ENCODE results near the gene MTFMT. TPM values are rescaled to one million over a fixed set of nuclear protein-coding genes. Genes with fewer than 3 reads are reported as not detected.

MTFMT gene
- total and polyA plus RNA-seq, 2 of the 13 experiments (the other 11 are each of a cell fraction or from before 2014, with no cell fraction given) = 9.9 to 23.2 TPM

GRCh38 chr15:64989416-64990167 lies 39.8 kb downstream of the MTFMT start, which contains the start of gene SPG21 (continued):
- TF ChIP-seq IKZF5 (CRISPR knock-in tag; IDR thresholded peaks at IDR 0.05) (0 out of 2 replicates have a peak, but pooled peaks have one; percentile 24), IRF9 (CRISPR knock-in tag; IDR thresholded peaks at IDR 0.05; ENCODE audit: borderline replicate concordance) (peak; percentile 51; the same call in 1 of the 2 replicates), HOXD1 (CRISPR knock-in tag; IDR thresholded peaks at IDR 0.05) (0 out of 2 replicates have a peak, but pooled peaks have one; percentile 39), ZFP62 (CRISPR knock-in tag; IDR thresholded peaks at IDR 0.05) (no peak), ZBTB34 (CRISPR knock-in tag; IDR thresholded peaks at IDR 0.05) (no peak), ZNF775 (CRISPR knock-in tag; IDR thresholded peaks at IDR 0.05; ENCODE audit: borderline replicate concordance) (no peak), RNF219 (CRISPR knock-in tag; IDR thresholded peaks at IDR 0.05) (no peak), ARNT2 (CRISPR knock-in tag; IDR thresholded peaks at IDR 0.05; ENCODE audit: low read depth) (no peak), ZNF326 (CRISPR knock-in tag; IDR thresholded peaks at IDR 0.05; ENCODE audit: borderline replicate concordance) (no peak), ZBTB44 (CRISPR knock-in tag; IDR thresholded peaks at IDR 0.05) (no peak), ZNF652 (CRISPR knock-in tag; IDR thresholded peaks at IDR 0.05; ENCODE audit: borderline replicate concordance, low read depth) (no peak), RXRA (CRISPR knock-in tag; IDR thresholded peaks at IDR 0.05) (peak; percentile 36; the same call in 1 of the 2 replicates), HBP1 (CRISPR knock-in tag; IDR thresholded peaks at IDR 0.05; ENCODE audit: low read depth) (no peak), MBD4 (IDR thresholded peaks at IDR 0.05; ENCODE audit: borderline replicate concordance, low read length) (no peak), PAF1 (CRISPR knock-in tag; IDR thresholded peaks at IDR 0.05) (no peak), STAT5B (CRISPR knock-in tag; IDR thresholded peaks at IDR 0.05) (no peak), HMGXB4 (CRISPR knock-in tag; IDR thresholded peaks at IDR 0.05; ENCODE audit: borderline replicate concordance in 1 of 2, low read depth in 1 of 2) (peak; percentile 31 to 74; a peak in 2 of 4 replicates)
